HG02759 (cell line): ENCODE measurements around the gene GPSM1.
A peak's percentile ranks its signal among the peaks of the same experiment; 100 is the strongest.

ENCODE experiments used
- ATAC-seq: cut with Tn5 transposase; IDR thresholded peaks from one replicate; pipeline ENCODE4 v1.9.1; 2021; ENCODE audit warnings: mild to moderate bottlenecking, moderate library complexity; ENCODE audit not compliant: unreplicated experiment

Gene GPSM1

DNA sequence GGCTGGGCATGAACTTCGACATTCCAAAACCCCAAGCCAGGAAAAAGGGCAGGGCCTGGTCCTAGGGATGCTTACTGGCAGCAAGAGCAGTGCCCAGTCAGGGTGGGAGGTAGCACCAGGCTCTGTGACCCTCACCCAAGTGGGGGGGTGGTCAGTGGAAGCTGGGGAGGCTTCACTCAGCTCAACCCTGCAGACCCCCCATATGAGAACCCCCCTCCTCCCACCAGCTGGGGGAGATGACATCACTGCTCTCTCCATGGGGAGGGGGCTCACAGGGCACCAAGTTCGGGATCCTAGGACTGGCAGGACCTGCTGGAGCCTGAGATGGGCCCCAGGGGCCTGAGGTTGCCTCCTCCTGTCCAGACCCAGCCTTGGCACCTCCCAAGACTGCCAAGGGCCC, 31.5 kb downstream of the GPSM1 start:
- no peak for ATAC-seq

DNA sequence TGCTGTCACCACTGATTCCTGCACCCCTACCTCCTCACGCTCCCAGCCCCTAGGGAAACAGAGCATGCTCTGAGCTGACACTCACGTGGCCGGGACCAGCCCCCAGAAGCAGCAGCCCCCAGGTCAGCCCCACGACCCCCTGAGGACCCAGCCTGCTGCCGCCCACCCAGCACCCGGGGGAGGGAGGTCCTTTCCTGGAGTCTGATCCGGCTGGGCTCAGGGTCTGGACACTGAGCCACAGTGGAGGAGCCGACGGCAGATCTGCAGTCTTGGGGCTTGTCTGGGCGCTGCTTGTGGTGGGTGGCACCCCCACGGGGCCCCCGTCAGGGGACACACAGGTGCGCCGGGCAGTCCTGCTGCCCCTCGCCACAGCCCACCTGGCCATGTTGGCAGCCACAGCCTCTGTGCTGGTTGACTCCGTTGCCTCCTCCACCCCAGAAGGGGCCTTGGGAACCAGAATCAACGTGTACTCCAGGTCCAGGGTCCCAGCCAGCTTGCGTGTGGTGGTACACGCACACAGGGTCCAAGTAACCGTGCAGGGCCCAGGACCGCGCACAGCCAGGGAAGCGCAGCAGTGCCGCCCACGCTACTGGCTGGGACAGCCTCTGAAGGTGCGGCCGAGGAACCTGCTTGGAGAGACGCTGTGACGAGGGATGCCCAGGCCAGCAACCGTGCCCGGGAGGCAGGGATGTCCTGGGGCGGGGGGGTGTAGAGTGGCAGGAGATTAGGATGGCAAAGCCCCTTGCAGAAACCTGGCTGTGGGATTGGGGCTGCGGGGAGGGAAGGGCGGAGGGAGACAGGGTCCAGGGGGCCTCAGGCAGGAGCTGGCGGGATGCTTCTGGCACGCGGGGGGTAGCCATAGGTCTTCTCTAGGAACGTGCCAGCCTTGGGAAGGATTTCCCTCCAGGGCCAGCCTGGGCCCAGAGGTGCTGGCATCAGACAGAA, 32.7 kb downstream of the GPSM1 start:
- no peak for ATAC-seq

DNA sequence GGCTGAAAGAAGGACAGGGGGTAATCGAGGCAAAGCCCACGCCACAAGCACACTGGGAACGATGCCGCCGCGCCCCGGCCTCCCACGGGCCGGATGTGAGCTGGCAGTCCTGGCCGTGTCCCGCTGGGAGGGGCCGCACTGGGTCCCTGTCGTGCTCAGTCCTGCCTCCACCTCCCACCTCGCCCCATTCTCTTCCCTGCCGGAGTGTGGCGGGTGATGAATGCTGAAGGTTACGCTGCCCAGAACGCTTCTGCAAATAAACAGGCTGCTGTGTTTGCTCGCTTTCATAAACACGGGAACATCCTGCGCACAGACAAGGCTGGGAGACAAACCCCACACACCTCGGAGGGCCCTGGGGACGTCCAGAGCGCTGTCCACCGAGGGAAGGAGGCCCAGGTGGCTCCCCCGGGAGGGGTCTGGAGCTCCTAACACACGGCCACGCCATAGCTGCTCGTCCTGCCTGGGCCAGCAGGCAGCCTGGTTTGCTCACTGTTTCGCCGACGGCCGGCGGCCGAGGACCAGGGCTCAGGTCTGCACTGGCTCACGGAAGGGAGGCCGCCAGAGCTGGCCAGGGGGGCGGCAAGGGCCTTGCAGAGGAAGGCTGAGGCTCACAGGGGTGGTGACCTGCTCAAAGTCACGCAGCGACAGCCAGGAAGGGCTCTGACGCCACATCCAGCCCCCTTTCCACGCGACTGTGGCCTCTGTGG, 33.9 kb downstream of the GPSM1 start:
- no peak for ATAC-seq

DNA sequence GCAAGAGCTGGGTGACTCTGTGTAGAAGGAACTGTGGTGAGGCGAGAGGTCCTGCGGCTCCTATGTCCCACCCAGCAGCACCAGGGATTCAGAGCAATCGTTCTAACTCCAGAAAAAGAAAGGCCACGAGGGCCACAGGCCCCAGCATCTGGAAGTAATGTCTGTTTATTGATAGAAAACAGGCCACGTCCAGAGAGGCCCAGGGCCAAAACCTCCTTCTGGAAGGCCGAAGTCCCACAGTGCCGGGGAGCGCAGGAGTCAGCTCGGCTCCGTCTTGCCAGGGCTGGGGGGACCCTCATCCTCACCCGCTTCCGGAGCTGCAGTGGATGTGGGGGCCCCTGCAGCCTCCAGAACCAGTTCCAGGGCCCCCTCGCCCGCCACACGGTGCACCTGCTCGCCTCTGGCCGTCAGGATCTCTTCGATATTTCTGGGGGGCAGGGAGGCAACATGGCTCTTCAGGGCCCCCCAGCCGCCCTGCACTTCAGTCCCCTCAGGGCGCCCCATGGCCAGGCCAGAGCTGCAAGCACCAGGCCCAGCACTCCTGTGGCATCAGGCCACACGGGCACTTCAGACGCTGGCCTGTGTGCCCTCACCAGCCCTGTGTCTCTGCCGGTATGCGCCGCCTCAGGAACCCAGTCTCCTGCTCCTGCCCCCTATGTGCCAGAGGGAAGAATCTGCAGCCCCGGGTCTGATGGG, 34.6 kb downstream of the GPSM1 start:
- ATAC-seq = no peak

DNA sequence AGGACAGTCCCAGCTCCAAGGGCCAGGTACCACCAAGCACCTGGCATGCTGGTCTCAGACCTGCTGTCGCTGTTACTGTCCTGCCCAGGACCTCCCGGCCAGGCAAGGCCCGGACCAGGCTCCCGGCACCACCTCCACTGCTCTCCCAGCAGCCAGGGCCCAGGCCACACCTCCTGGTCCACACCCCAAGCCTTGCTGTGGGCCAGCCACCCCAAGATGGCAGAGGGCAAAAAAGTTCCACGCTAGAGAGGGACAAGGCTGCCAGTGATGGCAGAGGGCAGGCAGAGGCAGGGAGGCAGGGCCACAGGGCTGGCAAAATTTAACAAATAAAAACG, 35.1 kb downstream of the GPSM1 start:
- no peak for ATAC-seq

DNA sequence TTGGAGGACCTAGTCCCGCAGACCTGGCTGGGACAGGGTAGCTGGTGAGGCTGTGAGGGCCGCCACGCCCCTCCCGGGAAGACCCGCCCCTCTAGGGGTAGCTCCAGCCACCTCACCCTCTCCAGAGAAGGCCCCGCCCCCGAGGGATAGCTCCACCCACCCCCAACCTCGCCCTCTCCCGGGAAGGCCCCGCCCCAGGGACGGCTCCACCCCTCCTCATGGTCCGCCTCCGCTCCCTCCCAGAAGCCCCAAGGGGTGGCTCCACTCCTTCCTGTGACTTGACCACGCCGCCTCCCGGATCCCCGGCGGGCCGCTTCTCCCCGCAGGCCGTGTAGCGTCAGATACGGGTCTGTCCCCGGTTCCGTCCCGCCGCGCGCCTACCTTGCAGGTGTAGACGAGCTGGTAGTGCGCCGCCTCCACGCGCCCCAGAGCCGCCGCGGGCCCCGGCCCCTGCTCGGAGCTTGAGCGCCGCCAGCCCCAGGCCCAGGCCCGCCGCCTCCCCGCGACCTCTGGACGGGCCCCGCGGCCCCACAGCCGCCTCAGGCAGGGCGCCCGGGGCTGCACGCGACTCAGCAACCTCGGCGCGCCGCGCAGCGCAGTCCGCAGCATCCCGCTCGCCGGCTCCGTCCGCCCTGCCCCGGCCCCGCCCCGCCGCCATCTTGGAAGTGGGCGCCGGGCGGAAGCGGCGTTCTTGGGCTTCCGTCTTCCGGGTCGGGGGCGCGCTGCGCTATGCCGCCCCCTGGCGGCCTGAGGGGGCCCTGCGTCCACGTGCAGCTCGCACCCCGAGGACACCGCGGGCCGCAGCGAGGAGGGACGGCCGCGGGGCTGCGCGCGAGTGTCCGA, 36.0 kb downstream of the GPSM1 start, which contains the start of gene DNLZ:
Gene DNLZ (minus strand): TSS at position 639 of the 843 bp plus-strand sequence. CDS start 30 bp downstream, at position 609.
- ATAC-seq = peak; percentile 77

DNA sequence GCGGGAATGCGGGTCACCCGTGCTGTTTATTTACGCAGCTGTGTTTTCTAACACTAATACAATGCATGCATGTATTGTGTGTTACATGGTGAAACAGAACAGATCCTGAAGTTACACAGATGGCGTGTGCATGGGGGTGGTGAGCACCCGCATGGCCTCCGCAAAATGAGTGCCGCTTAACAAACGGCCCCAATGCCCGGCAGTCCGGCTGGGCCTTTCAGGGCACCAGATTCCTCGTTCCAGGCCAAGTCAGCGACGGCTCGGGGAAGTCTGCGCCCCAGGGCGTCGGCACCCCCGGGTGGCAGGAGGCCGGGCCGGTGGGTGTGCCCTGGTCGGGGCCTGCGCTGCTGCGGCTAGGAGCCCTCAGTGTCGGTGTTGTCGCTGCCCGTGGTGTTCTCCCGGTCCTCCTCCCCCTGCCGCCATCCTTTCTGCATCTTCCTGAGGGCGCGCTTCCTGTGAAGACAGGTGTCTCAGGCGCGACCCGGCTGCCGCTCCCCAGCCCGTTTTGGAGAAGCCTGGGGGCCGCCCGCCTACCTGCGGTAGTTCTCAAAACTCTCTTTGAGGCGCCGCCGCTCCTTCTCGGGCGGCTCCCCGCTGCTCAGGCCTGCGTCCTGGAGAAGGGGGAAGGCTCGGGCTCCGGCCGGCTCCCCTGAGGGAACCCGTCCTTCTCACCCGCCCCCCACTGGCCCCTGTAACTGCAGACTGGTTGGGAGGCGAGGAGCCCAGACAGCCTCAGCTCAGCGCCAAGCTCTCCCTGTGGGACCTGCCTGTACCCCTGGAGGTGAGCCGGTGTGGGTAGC, 36.8 kb downstream of the GPSM1 start:
- no peak for ATAC-seq

DNA sequence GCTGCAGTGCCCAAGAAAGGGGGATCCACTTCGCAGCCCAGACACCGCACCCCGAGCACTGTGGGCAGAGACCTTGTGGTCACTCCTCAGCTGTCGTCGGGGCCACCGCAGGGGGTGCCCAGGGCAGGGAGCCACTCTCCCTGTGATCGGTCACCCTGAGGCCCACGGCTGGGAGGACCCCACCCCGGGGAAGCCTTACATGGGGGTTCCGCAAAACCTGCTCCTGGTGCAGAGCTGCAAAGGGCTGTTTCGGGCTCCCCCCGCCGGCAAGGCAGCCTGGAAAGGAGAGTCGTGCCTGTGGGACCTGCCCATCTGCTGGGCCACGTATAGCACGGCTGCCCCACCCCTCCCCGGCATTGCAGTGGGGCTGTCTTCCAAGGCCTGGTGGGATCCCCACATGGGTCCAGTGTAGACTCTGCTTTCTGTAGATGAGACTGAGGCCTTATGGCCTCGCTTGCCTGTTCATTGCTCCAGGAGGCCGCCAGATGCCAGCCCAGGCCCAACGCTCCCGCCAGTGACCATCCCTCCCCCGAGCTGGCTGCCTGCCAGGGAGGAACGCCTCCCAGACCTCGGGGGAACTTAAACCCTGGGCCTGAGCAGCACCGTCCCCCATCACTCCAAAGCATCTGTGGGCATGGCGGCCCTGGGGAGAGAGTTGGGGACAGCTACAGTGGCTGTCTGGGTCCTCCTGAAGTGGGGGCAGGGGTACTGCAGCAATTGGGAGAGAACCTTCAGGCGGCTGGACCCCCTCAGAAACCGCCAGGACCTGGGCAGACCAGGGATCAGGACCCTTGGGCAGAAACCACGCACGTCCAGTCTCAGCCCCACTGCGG, 37.8 kb downstream of the GPSM1 start:
- ATAC-seq = no peak

DNA sequence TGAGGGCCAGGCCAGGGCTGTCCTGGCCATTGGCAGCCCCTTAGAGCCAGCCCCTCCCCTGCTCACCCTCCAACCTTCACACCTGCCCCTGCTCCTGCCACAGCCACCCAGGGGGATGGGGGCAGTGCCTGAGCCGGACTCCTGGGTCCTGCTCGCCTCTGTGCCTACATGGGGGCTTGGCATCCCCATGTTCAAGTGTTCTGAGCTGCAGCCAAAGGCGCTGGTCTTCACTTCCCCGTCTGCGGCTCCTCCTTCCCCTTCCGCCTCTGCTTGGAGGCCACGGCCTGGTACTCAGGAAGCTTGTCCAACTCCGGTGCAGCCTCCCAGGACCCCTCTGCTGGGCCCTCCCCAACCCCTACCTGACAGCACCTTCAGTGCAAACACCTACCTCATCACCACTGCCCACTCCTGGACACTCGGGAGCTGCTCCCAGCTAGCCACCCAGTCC, 38.5 kb downstream of the GPSM1 start:
- ATAC-seq = no peak

DNA sequence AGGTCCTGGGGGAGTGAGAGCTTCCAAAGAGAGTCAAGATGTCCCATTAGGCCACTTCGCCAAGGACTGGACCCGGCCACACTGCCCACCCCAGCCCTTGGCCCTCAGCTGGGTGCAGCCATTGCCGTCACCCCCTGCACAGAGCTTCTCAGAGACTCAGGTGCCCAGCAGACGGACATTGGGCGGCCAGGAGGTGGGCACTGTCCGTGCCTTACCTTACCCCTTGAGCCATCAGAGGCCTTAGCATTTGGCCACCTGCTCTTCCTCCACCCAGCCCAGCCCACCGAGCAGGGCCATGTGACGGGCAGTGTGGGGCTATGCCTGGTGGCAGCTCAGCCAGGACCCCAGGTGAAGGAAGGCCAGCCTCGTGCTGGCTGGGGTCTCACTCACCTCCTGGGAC, 39.5 kb downstream of the GPSM1 start:
- no peak for ATAC-seq

DNA sequence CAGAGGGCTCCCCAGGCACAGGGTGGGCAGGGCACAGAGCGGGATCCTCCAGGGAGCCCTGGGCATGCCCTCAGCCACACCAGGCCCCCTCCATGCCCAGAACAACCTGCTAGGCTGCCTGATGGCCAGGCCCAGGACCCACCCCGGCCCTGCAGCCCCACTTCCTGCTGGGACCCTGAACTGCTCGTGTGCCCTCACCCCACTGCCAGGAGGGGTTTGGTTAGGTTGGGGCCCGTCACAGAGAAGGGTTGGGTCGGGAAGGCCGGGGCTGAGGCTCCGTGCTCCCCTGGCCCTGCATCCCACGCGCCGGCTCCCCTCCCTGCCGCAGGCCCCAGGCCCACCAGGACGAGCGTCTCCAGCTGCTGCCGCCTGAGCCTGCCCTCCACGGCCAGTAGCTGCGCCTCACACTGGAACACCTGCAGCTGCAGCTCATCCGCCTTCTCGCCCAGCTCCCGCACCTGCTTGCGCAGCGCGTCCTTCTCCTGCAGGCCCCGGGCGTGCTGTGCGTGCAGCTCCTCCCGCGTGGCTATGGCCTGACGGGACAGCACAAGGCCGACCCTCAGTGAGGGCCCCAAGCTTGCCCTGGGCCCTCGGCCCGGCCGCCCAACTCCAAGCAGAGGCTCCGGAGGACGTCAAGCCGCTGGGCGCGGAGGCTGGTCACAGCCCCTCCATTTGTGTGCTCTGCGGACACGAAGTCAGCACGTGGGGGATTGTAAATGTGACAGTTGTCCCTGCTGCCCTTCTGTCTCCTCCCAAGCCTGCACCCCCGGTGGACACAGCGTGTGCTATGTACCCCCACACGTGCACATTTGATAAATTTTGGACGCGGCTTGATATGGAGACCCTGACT, 40.2 kb downstream of the GPSM1 start:
- no peak for ATAC-seq

DNA sequence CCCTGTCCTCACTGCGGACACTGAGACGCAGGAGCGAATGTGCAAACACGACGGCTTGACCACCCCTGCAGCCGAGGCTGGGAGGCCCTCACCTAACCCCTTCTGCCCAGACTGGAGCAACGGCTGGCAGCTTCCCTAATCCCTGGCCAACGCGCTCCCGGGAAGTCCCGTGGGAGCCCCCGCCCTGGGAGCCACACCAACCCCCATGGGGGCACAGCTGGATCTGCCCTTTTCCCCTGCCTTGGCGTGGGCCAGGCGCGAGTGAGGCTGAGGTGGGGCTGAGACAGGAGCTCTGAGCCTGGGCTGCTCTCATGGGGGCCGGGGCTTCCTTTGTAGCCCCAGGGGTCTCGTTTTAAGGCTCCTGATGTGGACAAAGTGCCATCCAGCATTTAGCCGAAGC, 40.9 kb downstream of the GPSM1 start:
- ATAC-seq = no peak

DNA sequence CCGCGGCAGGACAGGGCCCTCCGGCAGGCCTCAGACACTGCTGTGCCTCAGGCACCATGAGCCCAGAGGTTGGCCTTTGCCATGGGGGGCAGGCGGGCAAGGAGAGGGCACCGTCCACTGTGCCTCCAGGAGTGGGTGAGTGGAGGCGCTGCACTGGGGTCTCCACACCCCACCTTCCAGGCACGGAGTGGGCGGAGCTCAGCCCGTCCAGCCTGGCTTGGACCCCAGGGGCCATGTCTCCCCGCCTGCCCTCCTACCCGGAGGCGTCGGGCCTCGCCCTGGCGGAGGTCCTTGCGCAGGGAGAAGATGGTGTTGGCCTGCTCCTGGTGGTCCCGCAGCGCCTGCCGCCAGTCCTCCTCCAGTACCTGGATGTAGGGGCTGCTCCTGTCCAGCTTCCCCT, 42.7 kb downstream of the GPSM1 start:
- ATAC-seq = no peak

DNA sequence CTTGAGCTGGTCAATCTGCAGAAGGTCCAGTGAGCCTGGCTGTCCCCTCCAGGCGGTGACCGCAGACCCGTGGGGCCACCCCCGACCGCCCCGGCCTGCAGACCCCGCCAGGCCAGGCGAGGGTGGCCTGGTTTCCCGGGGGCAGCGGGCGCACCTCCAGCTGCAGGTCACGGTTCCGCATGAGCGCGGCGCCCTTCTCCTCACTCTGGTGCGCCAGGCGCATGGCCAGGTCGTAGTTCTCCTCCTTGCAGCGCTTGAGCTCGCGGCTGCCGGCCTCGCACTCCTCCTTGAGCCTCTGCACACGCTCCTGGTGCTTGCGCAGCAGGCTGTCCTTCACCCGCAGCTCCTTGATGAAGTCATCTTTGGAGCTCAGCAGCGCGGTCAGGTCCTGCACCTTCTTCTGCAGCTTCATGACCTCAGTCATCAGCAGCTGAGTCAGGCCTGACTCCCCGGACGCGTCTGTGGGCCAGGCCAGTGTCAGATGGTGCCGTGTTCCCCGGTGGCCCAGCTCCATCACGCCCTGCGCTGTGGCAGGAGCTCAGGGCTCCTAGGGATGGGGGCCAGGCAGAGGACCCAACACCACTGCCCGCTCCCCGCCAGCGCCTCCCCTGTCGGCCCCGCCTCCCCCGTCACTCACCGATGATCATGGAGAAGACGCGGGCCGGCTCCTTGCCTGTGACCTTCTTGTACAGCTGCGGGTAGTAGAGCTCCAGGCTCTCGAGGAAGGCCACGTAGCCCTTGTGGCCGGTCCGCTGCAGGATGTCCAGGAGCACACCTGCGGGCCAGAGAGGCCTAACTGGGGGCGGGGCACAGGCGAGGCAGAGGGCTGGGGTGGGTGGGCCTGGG, 43.6 kb downstream of the GPSM1 start:
- no peak for ATAC-seq

DNA sequence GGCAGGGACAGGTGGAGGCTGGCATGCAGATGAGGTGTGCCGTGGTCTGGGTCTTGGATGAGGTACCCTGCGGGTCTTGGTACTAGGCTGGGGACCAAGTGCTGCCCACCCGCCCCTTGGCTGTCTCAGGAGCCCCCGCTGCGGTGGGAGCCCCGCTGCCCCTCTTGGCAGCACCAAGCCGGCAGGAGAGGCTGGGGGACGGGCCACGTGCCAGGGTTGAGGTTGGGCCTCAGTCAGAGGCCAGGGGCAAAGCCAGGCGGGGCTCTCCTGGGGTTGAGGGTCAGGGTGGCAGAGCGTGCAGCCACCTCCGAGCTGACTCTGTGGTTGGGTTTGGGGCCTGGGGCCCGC, 44.2 kb downstream of the GPSM1 start:
- no peak for ATAC-seq

DNA sequence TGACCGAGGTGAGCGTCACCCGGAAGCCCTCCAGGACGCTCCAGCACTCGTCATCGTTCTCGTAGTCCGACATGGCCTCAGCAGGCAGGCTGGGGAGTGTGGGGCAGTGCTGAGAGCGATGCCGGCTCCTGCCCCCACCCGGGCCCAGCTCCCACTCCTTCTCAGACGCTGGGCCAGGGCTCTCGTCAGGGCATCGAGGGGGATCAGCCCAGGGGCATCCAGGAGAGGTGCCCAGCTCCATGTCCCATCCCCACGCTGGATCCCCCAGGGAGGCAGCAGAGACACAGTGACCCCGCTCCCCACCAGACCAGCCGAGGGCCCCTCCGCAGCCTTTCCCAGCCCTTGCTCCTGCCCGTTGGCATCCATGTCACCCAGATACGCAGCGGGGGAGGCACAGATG, 44.7 kb downstream of the GPSM1 start:
- no peak for ATAC-seq

DNA sequence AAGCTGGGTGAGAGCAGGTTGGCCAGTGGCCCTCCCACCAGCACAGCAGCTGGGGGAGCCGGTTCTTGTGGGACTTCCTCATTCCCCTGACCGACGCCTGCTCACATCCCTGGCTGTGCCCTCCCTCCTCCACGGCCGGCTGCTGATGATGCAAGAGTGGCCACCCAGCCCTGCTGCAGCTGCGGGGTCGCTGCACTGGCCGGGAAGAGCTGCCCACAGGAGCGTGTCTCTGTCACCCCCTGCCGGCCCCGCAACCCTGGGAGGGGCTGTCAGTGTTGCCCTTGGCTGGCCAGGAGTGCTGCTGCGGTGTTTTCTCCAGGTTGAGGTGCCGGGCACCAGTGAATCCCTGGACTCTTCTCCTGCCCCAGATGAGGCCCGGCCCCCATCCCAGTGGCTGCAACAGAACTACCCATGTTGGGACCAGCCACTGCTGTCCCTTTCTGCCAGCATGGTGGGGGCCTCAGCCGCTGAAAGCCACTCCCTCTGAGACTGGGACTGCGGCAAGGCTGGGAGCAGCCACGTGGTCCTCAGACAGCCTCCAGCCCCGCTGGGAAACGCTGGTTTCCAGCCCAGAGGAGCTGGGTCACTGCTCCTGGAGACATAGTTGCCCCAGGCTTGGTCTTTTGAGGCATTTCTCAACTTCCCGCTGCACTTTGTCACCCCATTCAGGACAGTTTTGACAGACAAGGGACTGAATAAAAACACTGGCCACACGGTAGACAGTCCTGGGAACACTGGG, 45.4 kb downstream of the GPSM1 start:
- no peak for ATAC-seq
